Stimulated activated CD8-positive, alpha-beta memory T cell treated with anti-CD3 and anti-CD28 coated beads, Interleukin-4, amount 100 ng/mL, for 24 hours (primary cell): Measurements from ENCODE around the gene NRBF2.

Source experiments
- DNase-seq: peaks from one replicate; pipeline ENCODE4 v3.0.0-alpha.2; 2020; ENCODE audit warnings: low read depth

Gene NRBF2

DNA sequence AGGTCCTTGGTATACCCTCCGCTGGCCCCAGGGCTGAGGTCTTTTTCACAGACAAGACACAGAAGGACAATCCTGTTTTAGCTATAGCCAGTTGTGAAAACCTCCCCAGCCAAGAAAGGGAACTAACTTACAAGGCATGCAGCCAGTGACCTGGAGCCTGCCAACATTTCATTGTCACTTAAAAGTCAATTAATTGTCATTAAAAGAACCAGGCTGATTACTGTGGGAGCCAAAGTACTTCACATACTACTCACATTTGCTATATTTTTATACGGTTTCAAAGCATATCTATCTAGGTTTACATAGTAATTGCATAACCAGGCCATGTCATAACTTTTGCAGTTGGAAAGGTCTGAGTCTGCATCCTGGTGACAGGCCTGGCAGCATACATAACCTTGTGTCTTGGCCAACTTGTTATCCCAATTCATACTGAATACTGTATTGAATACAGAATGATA lies 31.1 kb downstream of the NRBF2 start:
- no peak for DNase-seq

DNA sequence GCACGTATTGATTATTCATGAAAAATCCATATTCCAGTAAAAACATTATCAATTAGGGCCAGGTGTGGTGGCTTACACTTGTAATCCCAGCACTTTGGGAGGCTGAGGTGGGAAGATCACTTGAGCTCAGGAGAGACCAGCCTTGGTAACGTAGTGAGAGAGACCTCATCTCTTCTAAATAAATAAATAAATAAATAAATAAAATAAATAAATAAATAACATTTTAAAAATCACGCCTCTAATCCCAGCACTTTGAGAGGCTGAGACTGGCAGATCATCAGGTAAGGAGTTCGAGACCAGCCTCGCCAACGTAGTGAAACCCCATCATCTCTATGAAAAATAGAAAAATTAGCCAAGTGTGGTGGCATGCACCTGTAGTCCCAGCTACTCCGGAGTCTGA lies 32.1 kb downstream of the NRBF2 start:
- DNase-seq = no peak

DNA sequence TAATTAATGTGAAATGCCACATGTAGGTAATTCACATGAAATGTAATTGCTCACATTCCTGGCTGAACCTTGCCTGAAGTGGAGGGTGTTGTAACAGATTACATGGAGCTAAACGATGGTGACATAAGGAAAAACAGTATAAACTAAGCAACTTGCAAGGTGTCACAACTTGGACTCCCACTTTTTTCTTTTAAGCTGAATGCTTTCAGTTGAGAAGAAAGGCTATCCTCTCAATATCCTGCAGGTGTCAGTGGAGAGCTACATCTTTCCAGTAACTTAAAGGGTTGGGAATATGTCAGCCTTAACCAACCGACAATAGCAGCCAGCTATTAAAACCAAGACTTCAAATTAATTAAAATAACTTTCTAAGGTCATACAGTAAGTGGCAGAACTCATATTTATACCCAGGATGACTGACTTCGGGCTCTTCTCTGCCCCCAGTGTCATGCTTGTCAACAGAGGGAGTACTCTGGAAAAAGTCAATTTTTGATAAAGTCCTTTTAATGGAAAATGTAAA lies 33.7 kb downstream of the NRBF2 start:
- no peak for DNase-seq

DNA sequence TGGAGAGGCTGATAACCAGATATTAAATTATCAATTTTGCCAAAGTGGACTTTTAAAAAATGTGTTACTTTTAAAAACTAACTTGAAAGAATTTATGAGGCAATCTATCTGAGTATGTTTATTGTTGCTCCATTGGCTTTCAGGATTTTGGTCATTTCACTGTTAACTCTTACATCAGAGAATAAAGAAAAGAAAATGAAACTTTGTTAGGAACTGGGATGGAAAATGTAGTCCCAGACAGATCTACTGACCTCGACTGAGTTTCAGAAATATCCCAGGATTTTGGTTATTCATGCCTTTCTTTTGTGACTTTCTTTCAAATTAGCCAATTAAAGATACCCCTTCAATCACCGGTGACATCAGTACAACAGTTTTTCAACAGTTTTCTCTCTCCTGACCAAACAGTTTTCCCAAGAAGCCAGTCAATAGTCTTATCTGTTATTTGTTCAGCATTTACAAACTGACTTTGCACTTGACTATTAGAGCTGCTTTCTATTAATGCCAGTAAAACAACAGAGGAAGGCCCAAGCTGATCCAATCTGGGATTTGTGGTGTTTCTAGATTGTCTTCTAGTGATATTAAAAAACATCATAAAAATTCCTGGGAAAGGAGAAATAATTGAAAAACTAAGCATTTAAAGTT lies 35.8 kb downstream of the NRBF2 start:
- DNase-seq = no peak

DNA sequence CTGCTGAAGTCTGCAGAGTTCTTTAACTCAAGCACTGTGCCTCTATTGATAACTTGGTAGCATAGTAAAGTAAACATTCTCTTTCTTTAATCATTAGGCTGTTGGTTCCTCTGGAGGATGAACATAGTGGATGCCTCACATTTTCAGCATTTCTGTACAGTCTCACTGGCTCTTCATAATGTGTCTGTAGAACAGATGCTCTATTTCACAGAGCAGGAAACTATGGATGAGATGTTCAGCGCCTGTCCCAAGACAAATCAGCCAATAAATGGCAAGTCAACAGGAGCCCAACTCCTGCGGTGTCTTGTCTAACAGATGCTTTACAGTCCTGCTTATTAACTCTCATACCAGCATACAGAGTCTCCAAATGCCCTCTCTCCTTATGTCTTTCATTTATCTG lies 36.5 kb downstream of the NRBF2 start:
- no peak for DNase-seq

DNA sequence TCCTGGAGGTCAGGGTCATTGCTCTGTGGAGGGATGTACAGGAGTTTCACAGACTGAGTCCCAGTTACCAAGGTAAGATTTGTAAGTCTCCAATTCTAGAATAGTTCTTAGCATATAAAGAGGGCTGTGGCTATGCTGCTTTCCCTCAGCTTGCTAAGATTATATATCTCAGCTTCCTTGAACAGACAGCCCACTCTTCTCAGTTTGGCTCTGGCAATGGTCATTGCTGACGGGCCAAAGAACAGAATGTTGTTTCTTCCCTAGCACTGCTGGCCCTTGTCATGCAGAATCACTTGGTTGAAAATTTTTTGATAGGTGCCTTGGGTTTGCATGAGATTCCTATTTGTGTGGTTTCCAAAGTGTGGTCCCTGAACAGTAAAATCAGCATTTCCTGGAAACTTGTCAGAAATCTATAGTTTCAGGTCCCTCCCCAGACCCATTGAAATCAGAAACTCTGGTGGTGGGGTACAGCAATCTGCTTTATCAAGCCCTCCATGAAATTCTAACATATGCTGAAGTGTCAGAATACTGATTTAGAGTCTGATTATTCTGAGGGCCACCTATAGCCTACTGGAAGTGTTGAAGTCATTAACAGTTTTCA lies 38.2 kb downstream of the NRBF2 start:
- no peak for DNase-seq

DNA sequence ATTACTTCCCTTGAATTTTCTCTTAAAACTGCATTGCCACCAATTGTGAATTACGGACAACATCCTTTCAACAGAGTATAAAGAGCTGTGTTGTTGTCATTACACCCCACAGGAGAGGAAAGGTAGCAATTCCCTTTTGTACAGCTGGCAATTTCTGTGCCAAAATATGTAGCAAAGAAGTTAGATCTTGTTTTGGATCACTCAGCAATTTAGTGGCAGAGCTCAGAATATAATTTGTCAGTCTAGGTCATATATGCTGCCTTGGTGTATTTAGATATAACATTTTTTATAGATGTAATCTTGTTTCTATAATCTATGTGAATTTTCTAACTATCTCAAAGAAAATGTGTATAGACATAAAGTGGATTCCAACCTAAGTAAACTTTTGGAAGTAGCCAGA lies 38.8 kb downstream of the NRBF2 start:
- DNase-seq = no peak

DNA sequence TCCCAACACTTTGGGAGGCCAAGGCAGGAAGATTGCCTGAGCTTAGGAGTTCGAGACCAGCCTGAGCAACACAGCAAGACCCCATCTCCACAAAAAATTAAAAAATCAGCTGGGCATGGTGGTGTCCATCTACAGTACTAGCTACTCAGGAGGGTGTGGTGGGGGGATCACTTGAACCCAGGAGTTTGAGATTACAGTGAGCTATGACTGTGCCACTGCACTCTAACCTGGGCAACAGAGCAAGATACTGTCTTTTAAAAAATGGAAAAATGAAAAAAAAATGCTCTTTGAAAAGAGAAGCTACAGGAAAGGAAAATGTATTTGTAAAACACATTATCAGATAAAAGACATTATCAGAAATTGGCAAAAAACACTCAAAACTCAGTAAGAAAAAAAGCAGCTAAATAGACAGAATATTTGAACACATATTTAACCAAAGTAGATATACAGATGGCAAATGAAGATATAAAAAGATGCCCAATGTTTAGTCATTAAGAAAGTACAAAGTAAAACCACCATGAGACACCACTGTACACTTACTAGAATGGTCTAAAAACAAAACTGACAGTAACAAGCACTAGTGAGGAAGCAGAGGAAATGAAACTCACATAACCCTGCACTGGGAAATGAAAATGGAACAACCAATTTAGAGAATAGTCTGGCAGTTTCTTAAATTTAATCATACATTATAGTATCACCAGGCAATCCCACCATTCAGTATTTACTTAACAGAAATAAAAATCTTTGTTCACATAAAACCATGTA lies 40.5 kb downstream of the NRBF2 start:
- no peak for DNase-seq

DNA sequence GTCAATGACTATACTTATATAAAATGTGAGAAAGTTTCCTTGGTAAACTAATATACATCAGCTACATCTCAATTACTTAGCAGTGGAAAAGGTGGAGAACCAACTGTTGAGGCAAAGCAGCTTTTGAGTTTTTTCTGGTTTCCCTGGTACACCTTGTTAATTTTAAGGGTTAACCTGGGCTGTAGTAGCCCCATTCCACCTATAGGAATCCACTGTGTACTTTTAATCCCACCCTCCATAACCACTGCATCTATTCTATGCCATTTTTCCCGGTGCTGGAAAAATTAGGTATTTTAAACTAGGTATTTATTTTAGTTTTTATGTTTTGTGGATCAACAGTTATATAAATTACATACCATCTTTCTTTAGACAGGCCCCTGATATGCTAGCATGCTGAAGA lies 42.4 kb downstream of the NRBF2 start:
- DNase-seq = no peak

DNA sequence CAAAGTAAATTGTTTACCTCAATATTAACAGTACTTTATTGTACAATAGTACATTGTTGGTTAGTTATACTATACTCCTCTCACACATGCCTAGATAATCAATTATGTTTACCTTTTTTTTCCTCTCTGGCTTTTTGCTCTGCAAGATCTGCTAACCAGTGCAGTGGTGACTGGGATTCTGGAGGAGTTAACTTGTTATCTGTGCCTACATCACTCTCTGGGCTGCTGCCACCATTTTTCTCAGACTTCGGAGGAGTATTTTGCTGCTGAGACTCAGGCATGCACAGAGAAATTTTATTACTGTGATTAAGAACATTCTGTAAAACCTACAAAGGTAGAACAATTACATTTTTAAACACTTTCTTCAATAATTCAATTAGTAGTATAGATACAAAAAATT lies 59.7 kb downstream of the NRBF2 start:
- no peak for DNase-seq

DNA sequence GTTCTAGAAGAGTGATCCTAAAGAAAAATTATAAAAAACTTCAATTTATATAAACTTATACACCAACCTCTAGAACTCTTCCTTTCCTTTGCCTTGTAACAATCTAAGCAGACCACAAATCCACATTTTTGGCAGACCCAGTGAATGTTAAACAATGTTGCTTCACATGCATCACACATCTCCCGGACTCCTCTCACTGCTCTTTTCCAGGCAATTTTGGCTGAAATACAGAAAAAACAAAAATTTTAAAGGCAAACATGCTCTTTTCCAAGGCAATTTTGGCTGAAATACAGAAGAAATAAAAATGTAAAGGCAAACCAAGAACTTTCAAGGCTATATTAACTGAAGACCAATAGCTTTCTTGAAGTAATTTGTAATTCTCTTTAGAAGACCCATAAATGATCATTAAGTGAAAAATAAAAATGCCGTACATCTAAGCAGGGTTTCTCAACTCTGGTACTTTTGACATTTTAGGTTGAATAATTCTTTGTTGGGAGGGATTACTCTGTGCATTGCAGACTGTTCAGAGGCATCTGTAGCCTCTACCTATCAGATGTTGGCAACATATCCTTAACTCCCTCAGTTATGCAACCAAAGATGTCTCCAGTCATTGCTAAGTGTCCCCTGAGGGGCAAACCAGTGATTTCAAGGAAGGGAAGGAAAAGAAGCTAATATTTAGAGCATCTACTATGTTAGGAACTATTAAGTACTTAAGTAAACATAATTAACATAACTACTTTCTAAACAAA lies 64.4 kb downstream of the NRBF2 start:
- no peak for DNase-seq

DNA sequence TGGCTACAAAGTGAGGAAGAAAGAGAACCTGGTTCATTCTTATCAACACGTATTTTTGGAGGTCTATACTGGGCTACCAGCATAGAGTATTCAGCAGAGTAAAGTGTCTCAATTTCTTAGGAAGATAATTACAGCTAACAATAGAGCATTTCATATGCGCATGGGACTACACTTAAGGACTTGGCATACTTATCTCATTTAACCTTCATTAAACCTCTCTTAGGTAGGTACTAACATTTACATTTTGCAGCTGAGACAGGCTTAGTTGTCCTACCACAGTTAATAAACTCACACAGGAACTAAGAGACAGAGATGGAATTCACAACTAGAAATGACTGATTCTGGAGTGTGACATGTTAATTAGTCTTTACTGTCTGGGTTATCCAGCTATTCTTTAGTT lies 66.6 kb downstream of the NRBF2 start:
- no peak for DNase-seq

DNA sequence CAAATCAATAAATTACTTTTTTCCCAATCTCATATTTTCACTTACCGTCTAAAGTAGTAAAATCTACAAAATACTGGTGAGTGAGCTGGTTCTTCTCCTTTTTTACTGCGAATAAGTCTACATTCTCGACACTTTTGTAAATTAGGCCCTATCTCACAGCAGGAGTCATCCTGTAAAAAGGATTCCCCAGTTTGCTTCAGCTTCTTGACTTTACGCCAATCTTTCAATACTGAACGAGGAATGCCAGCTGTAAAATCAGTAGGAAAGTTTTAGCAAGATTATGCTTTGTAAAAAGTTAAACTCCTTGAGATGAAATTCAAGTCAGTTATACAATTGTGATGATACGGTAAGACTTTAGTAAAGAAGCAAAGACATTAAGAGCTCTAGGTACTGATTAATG lies 67.3 kb downstream of the NRBF2 start:
- DNase-seq = no peak

DNA sequence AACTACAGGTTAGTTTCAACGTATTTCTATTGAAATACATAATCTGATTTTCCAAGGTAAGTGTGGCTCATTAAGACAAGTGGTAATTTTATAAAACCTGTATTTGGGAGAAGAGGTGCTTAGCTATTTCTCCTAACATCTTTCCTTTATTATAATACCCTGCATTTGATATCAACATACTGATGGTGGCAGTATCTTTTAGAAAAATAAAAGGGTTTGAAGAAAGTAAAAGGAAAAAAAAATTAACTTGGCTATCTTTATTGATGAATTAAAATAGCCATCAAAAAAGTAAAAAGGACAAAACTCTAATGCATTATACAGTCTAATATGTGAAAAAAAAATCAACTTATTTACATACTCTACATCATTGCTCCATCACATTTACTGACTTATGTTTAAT lies 68.0 kb downstream of the NRBF2 start:
- no peak for DNase-seq
